ENCODE data around the gene MFSD11.

DNA sequence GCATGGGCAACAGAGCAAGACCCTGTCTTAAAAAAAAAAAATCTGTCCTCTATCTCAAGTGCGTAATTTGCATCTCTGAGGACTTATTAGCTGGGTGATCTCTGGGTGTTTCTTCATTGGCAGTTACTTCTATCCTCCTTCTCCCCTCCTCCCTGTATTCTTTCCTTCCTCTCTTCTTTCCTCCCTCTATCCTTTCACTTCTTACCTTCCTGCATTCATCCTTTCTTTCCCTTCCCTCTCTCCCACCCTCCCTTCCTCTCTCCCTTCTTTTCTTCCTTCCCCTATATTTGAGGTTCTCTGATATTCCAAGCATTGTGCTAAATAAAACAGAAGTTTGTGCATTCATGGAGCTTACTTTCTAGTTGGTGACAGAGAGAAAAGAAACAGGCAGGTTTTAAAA is 10.7 kb downstream of the MFSD11 start:
- no peak for TF ChIP-seq POLR2AphosphoS5 (IDR thresholded peaks at IDR 0.05; ENCODE audit: low read depth)
- TF ChIP-seq, protein P1, sequence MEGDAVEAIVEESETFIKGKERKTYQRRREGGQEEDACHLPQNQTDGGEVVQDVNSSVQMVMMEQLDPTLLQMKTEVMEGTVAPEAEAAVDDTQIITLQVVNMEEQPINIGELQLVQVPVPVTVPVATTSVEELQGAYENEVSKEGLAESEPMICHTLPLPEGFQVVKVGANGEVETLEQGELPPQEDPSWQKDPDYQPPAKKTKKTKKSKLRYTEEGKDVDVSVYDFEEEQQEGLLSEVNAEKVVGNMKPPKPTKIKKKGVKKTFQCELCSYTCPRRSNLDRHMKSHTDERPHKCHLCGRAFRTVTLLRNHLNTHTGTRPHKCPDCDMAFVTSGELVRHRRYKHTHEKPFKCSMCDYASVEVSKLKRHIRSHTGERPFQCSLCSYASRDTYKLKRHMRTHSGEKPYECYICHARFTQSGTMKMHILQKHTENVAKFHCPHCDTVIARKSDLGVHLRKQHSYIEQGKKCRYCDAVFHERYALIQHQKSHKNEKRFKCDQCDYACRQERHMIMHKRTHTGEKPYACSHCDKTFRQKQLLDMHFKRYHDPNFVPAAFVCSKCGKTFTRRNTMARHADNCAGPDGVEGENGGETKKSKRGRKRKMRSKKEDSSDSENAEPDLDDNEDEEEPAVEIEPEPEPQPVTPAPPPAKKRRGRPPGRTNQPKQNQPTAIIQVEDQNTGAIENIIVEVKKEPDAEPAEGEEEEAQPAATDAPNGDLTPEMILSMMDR (IDR thresholded peaks at IDR 0.05; ENCODE audit: insufficient read depth, low read length): no peak
- TF ChIP-seq, protein P2, sequence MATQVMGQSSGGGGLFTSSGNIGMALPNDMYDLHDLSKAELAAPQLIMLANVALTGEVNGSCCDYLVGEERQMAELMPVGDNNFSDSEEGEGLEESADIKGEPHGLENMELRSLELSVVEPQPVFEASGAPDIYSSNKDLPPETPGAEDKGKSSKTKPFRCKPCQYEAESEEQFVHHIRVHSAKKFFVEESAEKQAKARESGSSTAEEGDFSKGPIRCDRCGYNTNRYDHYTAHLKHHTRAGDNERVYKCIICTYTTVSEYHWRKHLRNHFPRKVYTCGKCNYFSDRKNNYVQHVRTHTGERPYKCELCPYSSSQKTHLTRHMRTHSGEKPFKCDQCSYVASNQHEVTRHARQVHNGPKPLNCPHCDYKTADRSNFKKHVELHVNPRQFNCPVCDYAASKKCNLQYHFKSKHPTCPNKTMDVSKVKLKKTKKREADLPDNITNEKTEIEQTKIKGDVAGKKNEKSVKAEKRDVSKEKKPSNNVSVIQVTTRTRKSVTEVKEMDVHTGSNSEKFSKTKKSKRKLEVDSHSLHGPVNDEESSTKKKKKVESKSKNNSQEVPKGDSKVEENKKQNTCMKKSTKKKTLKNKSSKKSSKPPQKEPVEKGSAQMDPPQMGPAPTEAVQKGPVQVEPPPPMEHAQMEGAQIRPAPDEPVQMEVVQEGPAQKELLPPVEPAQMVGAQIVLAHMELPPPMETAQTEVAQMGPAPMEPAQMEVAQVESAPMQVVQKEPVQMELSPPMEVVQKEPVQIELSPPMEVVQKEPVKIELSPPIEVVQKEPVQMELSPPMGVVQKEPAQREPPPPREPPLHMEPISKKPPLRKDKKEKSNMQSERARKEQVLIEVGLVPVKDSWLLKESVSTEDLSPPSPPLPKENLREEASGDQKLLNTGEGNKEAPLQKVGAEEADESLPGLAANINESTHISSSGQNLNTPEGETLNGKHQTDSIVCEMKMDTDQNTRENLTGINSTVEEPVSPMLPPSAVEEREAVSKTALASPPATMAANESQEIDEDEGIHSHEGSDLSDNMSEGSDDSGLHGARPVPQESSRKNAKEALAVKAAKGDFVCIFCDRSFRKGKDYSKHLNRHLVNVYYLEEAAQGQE (IDR thresholded peaks at IDR 0.05; ENCODE audit: insufficient replicate concordance, low read depth): no peak
- TF ChIP-seq GABPA (IDR thresholded peaks at IDR 0.05; ENCODE audit: low read depth): no peak

Data from HL-60 (cell line).